H1 (cell line): ENCODE results near the gene FNDC5. TPM values are rescaled to one million over a fixed set of nuclear protein-coding genes. Genes with fewer than 3 reads are reported as not detected.

Source experiments
- BRCA1 ChIP-seq: IDR thresholded peaks from 2 replicates; pipeline ENCODE4 v1.6.1; 2012; ENCODE audit warnings: low read depth, low read length, improper control_type of control experiment
- CBX8 ChIP-seq: fragments of 300-800, 300-1000 bp; sonication (generic); IDR thresholded peaks from 2 replicates; pipeline ENCODE4 v1.7.1; 2016; ENCODE audit warnings: low read depth, low read length, borderline replicate concordance
- E2F6 ChIP-seq: IDR thresholded peaks from 2 replicates; pipeline ENCODE4 v1.6.1; 2012; ENCODE audit warnings: inconsistent platforms
- EZH2 ChIP-seq: fragments of 200-600 bp; sonication (generic); IDR thresholded peaks from 2 replicates; pipeline ENCODE4 v1.7.1; 2012; ENCODE audit warnings: low read depth, mild to moderate bottlenecking, moderate library complexity, low read length, inconsistent platforms; ENCODE audit not compliant: severe bottlenecking
- HDAC6 ChIP-seq: IDR thresholded peaks from one replicate; pipeline ENCODE4 v1.7.1; 2012; ENCODE audit warnings: low read depth, mild to moderate bottlenecking, inconsistent platforms, low read length, moderate library complexity
- JUN ChIP-seq: IDR thresholded peaks from 2 replicates; pipeline ENCODE4 v1.6.1; 2011; ENCODE audit warnings: low read depth, mild to moderate bottlenecking, improper control_type of control experiment, low read length
- JUND ChIP-seq: IDR thresholded peaks from 2 replicates; pipeline ENCODE4 v1.6.1; 2011; ENCODE audit warnings: mild to moderate bottlenecking, improper control_type of control experiment, low read length
- KDM1A ChIP-seq: fragments of 200-600, 300-600 bp; sonication (generic); IDR thresholded peaks from 2 replicates; pipeline ENCODE4 v1.7.1; 2016; ENCODE audit warnings: mild to moderate bottlenecking, low read length, borderline replicate concordance
- KDM4A ChIP-seq: IDR thresholded peaks from one replicate; pipeline ENCODE4 v1.7.1; 2012; ENCODE audit warnings: low read depth, mild to moderate bottlenecking, moderate library complexity, low read length, inconsistent platforms; ENCODE audit not compliant: severe bottlenecking
- MAFK ChIP-seq: IDR thresholded peaks from 2 replicates; pipeline ENCODE4 v1.6.1; 2012; ENCODE audit warnings: low read depth, mild to moderate bottlenecking, improper control_type of control experiment, low read length
- RAD21 ChIP-seq, 2 experiments: IDR thresholded peaks in 1 of 2; conservative IDR thresholded peaks in 1 of 2; 2 replicates each; pipeline ENCODE4 v1.6.1; 2011; ENCODE audit warnings: low read depth in 2 of 2, low read length in 2 of 2, improper control_type of control experiment in 1 of 2, inconsistent platforms in 1 of 2, mild to moderate bottlenecking in 1 of 2, moderate library complexity in 1 of 2
- SP2 ChIP-seq: IDR thresholded peaks from 2 replicates; pipeline ENCODE4 v1.6.1; 2012; ENCODE audit warnings: mild to moderate bottlenecking, low read length, inconsistent platforms
- TAF1 ChIP-seq: IDR thresholded peaks from 2 replicates; pipeline ENCODE4 v1.6.1; 2011; ENCODE audit warnings: mild to moderate bottlenecking, low read depth, low read length
- TBP ChIP-seq: IDR thresholded peaks from 2 replicates; pipeline ENCODE4 v1.6.1; 2011; ENCODE audit warnings: low read depth, low read length, improper control_type of control experiment
- USF2 ChIP-seq: IDR thresholded peaks from 2 replicates; pipeline ENCODE4 v1.6.1; 2011; ENCODE audit warnings: low read length, improper control_type of control experiment
- YY1 ChIP-seq: IDR thresholded peaks from 2 replicates; pipeline ENCODE4 v1.6.1; 2011; ENCODE audit warnings: low read depth, mild to moderate bottlenecking, low read length
- polyA plus RNA-seq, 7 experiments: library from polyadenylated mRNA; depleted of rRNA in 3 of 7; stranded (reverse) in 5 of 7; unstranded in 2 of 7; fragments of >200 nt in 5 of 7; fragments of 200-250 nt in 2 of 7; gene quantifications; 1 replicate in 5 of 7; 2 replicates in 1 of 7; 4 replicates in 1 of 7; pipeline versions ENCODE4 v1.2.1 to v1.2.3, GENCODE V29; 2011 to 2013; ENCODE audit warnings: missing spikeins in 2 of 7, mixed read lengths in 2 of 7
- total RNA-seq: library from RNA; stranded (reverse); fragmentation: NEBNext Ultra II Directional; extraction: Animal tissue kit (Norgen Biotek cat#: 25700); gene quantifications from 2 replicates; pipeline ENCODE4 v1.2.1, GENCODE V29; 2021

Gene FNDC5
- total and polyA plus RNA-seq, 2 of the 8 experiments (the other 6 are each of a cell fraction or from before 2014, with no cell fraction given) = 1.8 to 2.0 TPM

GRCh38 chr1:32900956-32901822 is 30.5 kb upstream of the FNDC5 start, which contains the start of gene TMEM54 (continued):
- TF ChIP-seq RAD21 (IDR thresholded peaks at IDR 0.05 in 1 of 2, conservative IDR thresholded peaks at IDR 0.05 in 1 of 2; ENCODE audit: low read depth in 2 of 2, low read length in 2 of 2) (no peak), YY1 (no peak), TBP (no peak), JUN (no peak), E2F6 (peak; percentile 20; the same call in 1 of the 2 replicates), HDAC6 (no peak), CBX8 (no peak), BRCA1 (no peak), KDM4A (peak; percentile 38), JUND (no peak), SP2 (no peak), EZH2 (peak; percentile 50), MAFK (no peak), USF2 (no peak), TAF1 (no peak), KDM1A (peak; percentile 78)
